NOMO-1 treated with DMSO at 0.1 percent for 48 hours (cell line): ENCODE measurements around the gene DMBX1.

Experiments
- DNase-seq: peaks from one replicate; lab custom pipeline; 2025; ENCODE audit not compliant: unreplicated experiment; lab: John Stamatoyannopoulos, UW

DMBX1 gene

DNA sequence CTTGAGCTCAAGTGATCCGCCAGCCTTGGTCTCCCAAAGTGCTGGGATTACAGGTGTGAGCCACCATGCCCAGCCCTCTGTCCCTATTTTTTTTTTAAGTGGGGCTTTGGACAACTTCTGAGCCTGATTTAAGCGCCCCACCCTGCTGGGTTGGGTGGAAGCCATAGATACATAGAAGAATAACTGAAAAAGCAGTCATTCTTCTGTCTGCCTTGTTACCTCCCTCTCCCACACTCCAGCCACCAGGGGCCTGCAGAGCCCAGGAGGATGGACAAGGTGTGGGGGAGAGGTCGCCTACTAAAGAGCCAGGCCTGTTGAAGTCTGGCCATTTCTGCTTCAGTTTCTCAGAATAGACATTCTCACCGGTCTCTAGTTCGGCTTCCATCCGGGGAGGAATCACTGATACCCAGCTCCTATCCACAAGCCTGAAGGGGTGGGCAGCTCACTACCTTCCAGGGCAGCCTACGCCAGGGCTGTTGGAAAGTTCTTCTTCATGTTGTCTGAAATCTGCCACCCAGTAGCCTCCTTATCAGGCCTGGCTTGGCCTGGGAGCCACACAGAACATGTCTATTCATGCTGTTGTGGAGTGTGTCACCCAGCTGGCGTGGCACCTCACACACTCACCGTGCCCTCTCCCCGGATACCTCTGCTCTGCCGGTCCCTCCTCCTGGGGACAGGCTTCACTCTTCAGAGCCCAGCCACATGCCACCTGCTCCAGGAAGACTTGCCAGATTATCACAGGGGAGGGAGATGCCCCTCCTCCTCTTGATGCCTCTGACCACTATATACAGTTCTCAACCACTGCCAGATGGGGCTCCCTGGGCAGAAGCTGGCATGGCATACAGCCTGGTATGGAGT, 34.1 kb downstream of the DMBX1 start:
- no peak for DNase-seq

DNA sequence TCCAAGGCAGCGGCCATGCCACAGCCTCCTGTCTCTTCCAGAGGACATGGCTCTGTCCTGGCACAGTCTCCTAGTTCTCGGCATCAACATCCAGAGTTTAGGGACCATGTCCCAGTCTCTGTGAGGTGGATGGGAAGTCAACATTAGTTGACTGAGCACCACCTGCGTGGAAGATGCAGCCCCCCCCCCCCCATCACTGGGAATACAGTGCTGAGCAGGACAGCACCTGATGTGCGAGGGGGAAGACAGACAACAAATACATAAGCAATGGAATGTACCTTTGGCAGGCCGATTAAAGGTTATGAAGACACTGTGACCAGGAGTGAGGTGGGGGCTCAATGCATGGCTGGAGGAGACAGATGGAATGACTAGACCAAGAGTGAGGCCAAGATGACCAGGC, 35.2 kb downstream of the DMBX1 start:
- DNase-seq, result no peak

DNA sequence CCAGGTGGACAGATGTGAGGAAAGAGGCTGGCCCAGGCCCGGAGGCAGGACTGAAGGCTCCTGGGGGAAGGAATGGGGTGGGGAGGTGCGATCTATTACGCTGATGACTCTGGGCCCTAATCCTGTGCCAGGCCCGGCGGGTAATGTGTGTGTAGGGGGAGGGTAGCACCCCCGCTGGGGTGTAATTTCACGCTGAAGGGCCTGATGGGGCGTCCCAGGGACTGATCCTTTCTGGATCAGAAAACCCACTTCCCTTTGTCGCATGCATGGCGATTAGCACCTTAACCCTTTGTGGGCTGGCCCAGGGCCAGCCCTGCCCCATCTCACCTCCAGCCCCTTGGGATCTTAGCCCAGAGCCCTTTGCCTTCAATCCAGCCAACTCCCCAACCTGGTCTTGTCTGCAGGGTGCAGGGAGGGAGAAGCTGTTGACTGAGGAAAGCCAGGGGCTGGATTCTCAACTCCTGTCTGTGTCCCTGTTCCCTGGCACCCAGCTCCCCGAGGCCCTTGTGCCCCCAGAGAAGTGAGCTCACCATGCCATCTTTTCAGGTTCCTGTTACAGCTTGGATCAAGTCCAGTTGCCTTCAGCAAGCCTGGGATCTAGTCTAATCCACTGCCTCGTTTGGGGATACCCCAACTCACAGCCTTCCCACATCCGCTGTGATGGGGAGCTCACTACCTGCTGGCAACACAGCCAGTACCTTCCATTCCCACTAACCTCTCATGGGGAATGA, 35.8 kb downstream of the DMBX1 start:
- DNase-seq, result no peak

GRCh38 chr1:46526013-46526690, 36.5 kb downstream of the DMBX1 start:
- DNase-seq, result no peak

DNA sequence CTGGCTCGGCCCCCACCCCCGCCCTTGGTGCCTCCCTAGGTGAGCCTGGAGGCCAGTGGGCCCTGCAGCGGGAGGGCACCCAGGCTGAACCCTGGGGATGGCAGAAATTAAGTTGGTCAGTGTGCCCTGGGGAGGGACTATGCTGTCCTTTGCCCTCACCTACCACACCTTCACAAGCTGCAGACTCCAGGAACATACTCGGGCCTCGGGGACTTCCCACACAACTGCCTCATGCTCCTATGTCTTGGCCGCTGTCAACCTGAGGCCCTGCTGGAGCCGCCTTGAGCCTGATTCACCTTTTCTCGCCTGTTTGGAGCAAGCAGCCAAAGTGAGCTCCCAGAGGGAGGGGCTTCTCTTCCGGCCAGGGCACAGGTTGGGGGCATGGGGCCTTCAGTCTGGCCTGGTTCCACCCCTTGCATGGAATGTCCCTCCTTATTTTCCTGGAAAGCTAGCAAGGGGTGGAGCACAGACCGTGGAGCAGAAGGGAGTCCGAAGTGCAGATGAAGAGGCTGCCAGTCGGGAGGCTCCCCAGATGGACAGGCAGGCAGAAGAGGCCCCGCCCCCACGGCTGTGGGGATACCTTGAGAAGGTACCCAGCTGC, 37.2 kb downstream of the DMBX1 start:
- no peak for DNase-seq

DNA sequence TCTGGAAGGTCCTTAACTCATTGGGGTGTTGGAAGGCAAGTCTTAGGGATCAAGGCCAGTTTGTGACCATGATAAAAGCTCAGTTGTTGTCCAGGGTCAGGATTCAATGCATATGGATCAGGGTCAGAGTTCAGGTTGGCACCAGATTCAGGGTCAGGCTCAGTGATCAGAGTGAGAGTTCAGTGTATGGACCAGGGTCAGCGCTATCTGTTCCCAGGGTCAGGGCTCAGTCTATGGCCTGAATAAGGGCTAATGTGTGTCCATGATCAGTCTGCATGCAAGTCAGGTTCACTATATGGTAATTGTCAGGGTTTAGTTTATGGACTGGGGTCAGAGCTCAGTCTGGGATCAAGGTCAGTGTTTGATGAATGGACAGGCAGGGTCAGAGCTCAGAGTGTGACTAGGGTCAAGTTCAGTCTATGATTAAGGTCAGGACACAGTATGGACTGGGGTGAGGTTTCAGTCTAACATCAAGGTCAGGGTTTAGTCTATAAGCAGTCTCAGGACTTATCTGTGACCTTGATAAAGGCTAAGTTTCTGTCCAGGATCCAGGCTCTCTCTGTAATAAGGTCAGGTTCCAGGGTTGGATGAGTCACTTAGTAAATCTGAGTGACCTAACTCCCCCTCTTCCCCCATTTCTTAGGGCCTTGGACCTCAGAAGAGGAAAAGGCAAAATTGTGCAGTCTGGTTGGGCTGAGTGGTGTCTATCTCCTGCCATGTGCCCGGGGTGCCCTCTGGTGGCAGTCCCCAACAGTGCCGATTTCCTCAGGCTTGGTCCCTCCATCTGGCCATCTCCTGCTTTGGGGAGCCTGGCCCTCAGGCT, 38.0 kb downstream of the DMBX1 start:
- peak; percentile 66 for DNase-seq

GRCh38 chr1:46528297-46528955, 38.8 kb downstream of the DMBX1 start:
- peak; percentile 14 for DNase-seq

DNA sequence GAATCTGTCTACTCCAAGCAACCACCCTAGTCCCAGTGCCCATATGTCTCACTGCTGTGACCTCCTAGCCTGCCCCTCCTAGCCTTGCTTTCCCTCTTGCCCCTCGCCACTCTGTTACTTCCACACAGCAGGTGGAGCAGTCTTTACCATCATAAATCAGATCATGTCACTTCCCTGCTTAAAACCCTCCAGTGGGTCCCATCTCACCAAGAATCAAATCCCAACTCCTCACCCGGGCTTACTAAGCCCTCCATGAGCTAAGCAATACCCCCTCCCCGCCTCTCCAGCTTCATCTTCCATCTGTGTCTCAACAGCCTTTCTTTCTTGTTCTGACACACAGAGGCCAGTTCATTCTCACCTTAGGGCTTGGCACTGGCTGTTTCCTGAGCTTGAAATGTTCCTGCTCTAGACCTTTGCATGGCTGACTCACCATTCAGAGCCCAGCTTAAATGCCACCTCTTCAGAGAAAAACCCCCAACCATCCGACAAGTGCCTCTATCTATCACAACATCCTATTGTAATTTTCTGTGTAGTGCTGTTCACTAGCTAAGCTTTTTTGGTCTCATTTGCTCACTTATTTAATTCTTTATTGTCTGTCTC, 39.5 kb downstream of the DMBX1 start:
- DNase-seq, result no peak

DNA sequence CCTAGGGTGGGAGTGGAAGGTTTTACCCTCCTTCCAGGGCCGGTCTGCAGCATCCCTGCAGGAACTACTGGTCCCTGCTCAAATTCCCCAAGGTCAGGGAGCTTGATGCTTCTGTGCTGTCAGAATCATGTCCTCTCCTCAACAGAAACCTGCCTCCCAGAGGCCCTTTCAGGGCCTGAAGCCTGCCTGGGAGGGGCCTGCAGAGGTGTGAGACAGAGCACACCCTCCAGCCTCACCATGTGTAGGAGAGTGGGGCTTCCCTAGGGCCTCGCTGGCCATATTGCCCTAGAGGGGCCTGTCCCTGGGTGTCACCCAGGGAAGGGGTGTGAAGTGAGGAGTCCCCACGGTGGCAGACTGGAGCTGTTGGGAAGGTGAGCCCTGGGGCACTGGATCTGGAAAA, 40.7 kb downstream of the DMBX1 start:
- DNase-seq, result no peak

- DNase-seq, result no peak
These were observed 41.3 kb downstream of the DMBX1 start for GRCh38 chr1:46530791-46531409.

- no peak for DNase-seq
These were observed 42.5 kb downstream of the DMBX1 start for GRCh38 chr1:46532095-46532494.

DNA sequence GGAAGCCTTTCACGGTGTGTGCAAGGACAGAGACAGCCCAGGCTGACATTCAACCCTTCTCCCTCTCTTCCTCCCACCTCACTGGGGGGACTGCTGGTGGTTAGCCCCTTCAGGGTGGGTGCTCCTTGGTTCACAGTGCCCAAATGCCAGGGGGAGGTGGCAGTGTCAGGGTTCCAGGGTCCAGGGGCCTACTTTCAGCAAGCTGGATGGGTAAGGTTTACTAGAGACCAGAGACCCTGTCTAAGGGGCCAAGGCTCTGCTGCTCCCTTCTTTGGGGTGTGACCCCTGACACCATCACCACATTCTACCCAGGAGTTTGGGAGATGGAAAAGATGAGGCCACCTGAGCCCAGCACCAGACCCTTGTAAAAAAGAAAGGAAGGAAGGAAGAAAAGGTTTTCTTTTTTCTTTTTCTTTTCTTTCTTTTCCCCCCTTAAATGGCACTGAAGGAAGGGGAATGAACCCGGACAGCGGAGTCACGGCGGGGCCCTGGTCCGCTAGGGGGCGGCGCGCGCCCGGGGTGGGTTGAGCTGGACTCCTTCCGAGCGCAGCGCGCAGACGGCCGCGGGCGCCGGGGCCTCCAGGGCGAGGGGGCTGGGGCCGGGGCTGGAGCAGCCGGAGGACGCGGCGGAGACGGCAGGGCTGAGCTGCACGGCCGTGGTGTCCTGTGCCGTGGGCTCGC, 43.0 kb downstream of the DMBX1 start:
- DNase-seq, result peak; percentile 38

DNA sequence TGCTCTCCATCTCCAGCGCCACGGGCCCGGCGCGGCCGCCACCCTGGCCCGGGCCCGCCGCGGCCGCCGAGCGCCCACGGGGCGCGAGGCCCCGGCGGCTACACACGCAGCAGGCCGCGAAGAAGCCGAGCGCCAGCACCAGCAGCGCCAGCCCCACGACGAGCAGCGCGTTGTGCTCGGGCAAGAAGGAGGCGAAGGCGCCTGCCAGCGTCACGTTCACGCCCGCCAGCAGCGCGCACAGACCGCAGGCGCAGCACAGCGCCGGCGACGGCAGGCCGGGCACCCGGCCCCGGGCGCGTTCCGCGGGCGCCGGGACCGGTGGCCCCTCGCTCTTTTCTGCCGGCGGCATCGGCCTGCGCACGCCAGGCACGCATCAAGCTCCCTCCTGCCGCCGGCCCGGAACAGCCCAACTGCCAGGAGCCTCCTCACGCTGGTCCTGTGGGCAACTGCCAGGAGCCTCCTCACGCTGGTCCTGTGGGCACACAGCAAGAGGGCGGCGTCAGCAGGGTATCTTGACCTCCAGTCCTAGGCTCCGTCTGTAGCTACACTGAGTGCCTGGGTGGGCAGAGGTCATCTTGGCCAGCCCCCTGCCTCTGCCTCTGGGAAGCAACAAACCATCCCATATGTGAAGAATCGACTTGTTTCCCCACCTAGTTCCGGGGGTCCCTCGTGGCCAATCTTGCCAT, 43.7 kb downstream of the DMBX1 start:
- no peak for DNase-seq

DNA sequence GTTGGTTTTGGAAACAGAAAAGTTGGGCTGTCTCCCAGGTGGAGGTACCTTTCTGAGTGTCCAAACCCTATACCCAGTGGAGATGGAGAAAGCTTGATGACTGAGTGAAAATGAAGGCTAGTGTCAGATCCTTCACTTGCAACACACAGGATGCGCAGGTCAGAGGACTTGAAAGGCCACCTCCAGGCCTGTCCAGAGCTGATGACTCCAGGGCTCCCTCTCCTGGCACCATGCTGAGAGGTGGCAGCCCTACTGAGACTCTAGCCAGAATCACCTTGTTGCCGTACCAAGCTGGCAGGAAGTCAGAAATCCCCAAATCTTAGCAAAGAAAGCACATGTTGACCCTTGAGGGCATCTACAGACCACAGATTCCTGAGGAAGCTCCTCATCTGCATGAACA, 45.4 kb downstream of the DMBX1 start:
- DNase-seq, result peak; percentile 19

DNA sequence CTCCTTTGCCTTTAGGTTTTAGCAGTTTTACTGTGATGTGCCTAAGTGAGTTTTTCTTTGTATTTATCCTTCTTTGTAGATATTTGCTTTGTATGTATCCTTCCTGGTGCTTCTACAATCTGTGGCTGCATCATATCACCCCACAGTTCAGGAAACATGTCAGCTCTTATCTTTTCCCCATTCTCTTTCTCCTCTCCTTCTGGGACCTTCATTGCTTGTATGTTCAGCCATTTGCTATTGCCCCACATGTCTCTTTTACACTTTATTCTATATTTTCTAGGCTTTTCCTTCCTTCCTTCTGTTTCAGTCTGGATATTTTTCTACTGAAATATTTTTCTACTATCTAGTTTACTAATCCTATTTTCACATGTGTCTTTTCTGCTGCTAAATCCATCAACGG, 46.9 kb downstream of the DMBX1 start:
- DNase-seq, result no peak

GRCh38 chr1:46537651-46538050, 48.0 kb downstream of the DMBX1 start:
- no peak for DNase-seq

DNA sequence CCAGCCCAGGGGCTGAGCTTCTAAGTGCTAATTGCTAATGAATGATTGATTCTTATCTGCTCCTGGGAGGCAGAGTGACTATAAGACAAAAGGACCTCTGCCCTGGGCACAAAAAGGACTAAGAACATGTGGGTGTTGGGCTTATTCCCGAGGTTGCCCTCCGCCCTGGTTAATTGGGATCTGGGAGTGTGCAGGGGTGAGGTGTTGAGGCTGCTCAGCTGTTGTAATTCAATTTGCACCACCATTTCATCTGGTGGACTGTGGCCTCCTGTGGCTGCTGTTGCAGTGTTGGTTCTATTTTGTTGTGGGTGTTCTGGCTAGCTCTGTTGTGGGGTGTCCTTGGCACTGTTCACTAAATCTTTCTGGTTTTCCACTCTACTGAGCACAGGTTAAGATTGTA, 48.5 kb downstream of the DMBX1 start:
- no peak for DNase-seq
